ENCODE results near the gene CD81.
"Not testable (repeated sequence)": the region's sequence is repeated elsewhere in the genome, so short reads cannot be mapped to it uniquely, and the experiment has no call there.

Gene CD81

GRCh38 chr11:2348986-2349385, 28.1 kb upstream of the CD81 start:
- no peak overlapping the region for H3K27ac ChIP-seq
- TF ChIP-seq, protein P1, sequence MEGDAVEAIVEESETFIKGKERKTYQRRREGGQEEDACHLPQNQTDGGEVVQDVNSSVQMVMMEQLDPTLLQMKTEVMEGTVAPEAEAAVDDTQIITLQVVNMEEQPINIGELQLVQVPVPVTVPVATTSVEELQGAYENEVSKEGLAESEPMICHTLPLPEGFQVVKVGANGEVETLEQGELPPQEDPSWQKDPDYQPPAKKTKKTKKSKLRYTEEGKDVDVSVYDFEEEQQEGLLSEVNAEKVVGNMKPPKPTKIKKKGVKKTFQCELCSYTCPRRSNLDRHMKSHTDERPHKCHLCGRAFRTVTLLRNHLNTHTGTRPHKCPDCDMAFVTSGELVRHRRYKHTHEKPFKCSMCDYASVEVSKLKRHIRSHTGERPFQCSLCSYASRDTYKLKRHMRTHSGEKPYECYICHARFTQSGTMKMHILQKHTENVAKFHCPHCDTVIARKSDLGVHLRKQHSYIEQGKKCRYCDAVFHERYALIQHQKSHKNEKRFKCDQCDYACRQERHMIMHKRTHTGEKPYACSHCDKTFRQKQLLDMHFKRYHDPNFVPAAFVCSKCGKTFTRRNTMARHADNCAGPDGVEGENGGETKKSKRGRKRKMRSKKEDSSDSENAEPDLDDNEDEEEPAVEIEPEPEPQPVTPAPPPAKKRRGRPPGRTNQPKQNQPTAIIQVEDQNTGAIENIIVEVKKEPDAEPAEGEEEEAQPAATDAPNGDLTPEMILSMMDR (IDR thresholded peaks at IDR 0.05): no peak
- TF ChIP-seq ZFX (IDR thresholded peaks at IDR 0.05; ENCODE audit: borderline replicate concordance): no peak

- no peak overlapping the region for H3K27ac ChIP-seq
- TF ChIP-seq, protein P1 (IDR thresholded peaks at IDR 0.05): no peak
- TF ChIP-seq ZFX (IDR thresholded peaks at IDR 0.05; ENCODE audit: borderline replicate concordance): no peak
Measured at GRCh38 chr11:2351701-2352100, 25.4 kb upstream of the CD81 start.

DNA sequence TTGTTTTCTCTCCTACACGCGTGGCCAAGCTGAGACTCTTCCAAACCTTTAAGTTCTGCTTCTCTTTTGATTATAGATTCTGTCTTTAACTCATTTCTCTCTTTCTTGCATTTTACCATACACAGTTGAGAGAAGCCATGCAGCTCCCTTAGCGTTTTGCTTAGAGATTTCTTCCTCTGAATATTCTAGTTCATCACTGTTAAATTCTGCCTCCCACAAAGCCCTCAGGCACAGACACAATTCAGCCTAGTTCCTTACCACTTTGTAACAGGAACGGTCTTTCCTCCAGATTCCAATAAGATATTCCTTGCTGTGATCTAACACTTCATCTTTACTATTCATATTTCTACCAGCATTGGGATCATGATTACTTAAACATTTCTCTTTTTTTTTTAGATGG, 24.7 kb upstream of the CD81 start:
- no peak for TF ChIP-seq ZFX (IDR thresholded peaks at IDR 0.05; ENCODE audit: borderline replicate concordance)
- TF ChIP-seq, protein P1 (IDR thresholded peaks at IDR 0.05): no peak
- no peak overlapping the region for H3K27ac ChIP-seq

DNA sequence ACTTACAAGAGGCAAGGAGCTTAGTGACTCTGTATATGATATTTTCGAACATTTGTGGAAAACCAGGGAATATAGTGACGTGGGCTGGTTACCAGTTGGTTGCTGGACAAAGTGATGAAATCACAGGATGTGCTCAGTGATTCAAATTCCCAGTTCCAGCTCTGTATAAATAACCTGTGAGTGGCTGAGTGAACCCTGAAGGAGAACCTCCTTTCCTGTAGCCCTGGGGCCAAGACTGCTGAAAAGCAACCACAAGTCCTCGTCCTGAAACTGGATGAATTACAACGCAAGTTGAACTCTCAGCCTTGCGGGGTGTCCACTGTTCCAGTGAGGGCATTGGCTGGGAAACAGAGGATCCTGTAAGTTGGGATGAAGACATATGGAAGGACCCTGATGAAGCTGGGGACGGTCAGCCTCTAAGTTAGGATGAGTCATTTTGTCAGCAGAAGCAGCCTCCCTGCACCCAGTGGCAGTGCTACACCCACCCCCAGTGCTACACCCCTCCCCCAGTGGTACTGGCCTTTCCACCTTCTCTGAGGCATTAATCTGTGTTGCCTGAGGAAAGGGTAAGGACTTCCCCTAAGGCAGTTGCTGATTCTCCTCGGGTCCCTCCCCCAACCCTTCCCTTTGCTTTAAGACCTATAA, 22.0 kb upstream of the CD81 start:
- TF ChIP-seq, protein P1 (IDR thresholded peaks at IDR 0.05): no peak
- TF ChIP-seq ZFX (IDR thresholded peaks at IDR 0.05; ENCODE audit: borderline replicate concordance): no peak
- no peak overlapping the region for H3K27ac ChIP-seq

GRCh38 chr11:2357246-2357645, 19.9 kb upstream of the CD81 start:
- no peak for TF ChIP-seq ZFX (IDR thresholded peaks at IDR 0.05; ENCODE audit: borderline replicate concordance)
- TF ChIP-seq, protein P1 (IDR thresholded peaks at IDR 0.05): no peak

GRCh38 chr11:2357651-2358050, 19.5 kb upstream of the CD81 start:
- H3K27ac ChIP-seq: not testable (repeated sequence)

More at GRCh38 chr11:2357246-2357645, 19.9 kb upstream of the CD81 start:
- no peak overlapping the region for H3K27ac ChIP-seq

DNA sequence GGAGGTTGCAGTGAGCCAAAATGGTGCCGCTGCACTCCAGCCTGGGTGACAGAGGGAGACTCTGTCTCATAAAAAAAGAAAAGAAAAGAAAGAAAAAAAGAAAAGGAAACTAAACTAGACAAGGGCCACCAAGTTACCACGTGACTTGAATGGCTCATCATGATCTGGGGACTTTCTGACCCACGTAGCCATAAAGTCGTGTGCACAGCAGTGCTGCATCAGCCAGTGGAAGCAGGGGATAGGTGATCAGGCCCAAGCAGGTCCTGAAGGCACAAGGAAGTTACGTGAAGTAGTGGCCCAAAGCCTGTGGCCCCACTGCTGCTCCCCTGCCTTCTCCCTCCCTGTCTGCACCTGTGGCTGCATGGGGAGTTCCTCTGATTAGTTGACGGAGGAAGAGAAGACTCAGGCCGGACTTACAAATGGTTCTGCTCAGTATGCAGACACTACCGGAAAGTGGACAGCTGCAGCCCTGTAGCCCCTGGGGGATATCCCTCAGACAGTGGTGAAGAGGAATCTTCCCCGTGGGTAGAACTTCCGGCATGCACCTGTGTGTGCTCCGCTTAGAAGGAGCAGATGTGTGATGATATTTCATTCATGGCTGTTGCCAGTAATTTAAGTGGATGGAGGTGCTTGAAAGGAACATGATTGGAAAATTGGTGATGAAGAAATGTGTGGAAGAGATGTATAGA, 18.2 kb upstream of the CD81 start:
- no peak overlapping the region for H3K27ac ChIP-seq
- no peak for TF ChIP-seq ZFX (IDR thresholded peaks at IDR 0.05; ENCODE audit: borderline replicate concordance)
- TF ChIP-seq, protein P1 (IDR thresholded peaks at IDR 0.05): no peak

All from 22Rv1 (cell line).